Mucosa of gallbladder (tissue), 1 donor: ENCODE measurements around the gene TMEM266. TPM values are rescaled to one million over a fixed set of nuclear protein-coding genes. Genes with fewer than 3 reads are reported as not detected.

Experiments used
- DNase-seq: peaks from one replicate; pipeline ENCODE4 v3.0.0-alpha.2; 2020; ENCODE audit warnings: low spot score
- total RNA-seq: library from RNA; stranded (reverse); gene quantifications from one replicate; pipeline ENCODE4 v1.2.1, GENCODE V29; 2021
- donor health status: DM: no; HTN: no; CAD: no.

Gene TMEM266
- total RNA-seq, 1 donor from 2014 or later, result 0.26 TPM

GRCh38 chr15:76162036-76162398, 102.2 kb downstream of the TMEM266 start:
- no peak for DNase-seq

DNA sequence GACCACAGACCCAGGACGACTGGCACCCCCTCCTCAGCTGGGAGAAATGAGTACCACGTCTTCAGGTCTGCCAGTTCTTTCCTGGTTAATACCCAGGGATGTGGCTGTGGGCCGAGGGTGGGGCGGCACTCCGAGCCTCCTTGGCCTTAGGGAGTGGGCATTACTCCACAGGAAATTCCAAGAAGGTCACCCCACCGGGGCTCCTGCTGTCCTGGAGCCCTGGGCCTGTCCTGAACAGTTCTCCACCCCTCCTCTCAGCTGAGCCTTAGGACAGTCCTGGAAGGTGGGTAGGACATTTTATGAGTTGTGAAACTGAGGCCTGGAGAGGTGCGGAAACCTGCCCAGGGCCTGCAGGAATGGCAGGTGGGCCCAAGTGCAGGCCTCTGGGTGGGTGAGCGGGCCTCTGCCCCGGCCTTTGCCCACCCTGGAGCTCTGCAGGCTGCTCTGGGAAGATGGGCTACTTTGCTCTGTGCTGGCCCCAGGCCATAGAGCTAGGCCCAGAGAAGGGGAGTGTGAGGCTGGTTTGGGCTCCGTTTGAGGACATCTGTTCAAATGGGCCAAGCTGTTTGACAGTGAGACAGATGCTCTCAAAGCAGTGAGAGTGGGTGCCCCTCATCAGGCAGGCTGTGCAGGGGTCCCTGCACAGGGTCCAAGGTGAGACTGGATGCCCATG, 103.1 kb downstream of the TMEM266 start:
- DNase-seq, result no peak

DNA sequence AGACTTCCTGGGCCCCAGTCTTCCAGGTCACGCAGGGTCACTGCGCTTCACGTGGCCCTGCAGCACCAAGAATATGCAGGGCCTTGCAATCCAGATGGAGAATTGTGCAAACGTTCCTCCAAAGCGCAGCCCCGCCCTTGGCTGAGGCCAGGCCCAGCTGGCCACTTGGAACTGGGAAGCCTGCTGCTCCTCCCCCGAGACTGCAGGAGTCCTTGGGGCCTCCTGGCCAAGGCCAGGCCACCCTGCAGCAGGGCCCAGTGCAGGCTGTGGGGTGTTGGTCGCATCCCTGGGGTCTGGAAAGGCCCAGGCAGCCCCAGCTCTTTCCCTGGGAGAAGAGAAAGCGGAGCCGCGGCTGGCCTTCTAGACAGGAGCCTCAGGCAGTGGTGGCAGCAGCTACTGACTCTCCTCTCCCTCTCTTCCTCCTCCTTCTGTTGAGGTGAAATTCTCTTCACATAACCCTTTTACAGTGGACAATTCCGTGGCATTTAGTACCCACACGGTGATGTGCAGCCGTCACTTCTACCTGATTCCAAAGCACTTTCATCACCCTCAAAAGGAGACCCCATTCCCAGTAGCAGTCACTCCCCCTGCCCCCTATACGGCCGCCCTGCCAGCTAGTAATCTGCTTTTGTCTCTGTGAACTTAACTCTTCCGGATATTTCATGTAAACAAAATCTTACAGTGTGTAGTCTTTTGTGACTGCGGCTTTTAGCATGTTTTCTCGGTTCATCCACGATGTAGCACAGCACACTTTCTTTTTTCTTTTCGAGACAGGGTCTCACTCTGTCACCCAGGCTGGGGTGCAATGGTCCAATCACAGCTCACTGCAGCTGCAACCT, 103.9 kb downstream of the TMEM266 start:
- DNase-seq, result peak; percentile 42

DNA sequence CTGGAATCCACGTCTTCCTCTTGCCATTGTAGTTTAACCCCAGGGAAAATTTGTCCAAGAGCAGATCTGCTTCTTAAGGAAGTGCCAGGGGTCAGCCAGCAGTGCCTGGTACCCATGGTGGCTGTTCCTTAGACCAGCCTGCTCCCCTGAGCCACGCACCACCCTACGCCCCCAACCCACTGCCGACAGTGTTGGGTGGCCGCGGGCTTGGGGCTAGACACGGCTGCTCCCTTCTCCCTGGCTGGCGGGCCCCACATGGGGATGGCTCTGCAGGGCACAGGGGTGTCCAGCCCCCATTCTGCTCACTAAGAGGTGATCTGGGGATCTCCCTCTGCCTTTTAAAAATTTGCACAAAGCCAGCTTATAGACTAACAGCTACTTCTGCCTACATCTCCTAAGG, 104.8 kb downstream of the TMEM266 start:
- DNase-seq, result no peak

GRCh38 chr15:76165951-76166350, 106.2 kb downstream of the TMEM266 start:
- no peak for DNase-seq

- DNase-seq, result no peak
Observed at GRCh38 chr15:76168237-76168984, 108.6 kb downstream of the TMEM266 start.

GRCh38 chr15:76169018-76169417, 109.2 kb downstream of the TMEM266 start:
- no peak for DNase-seq

DNA sequence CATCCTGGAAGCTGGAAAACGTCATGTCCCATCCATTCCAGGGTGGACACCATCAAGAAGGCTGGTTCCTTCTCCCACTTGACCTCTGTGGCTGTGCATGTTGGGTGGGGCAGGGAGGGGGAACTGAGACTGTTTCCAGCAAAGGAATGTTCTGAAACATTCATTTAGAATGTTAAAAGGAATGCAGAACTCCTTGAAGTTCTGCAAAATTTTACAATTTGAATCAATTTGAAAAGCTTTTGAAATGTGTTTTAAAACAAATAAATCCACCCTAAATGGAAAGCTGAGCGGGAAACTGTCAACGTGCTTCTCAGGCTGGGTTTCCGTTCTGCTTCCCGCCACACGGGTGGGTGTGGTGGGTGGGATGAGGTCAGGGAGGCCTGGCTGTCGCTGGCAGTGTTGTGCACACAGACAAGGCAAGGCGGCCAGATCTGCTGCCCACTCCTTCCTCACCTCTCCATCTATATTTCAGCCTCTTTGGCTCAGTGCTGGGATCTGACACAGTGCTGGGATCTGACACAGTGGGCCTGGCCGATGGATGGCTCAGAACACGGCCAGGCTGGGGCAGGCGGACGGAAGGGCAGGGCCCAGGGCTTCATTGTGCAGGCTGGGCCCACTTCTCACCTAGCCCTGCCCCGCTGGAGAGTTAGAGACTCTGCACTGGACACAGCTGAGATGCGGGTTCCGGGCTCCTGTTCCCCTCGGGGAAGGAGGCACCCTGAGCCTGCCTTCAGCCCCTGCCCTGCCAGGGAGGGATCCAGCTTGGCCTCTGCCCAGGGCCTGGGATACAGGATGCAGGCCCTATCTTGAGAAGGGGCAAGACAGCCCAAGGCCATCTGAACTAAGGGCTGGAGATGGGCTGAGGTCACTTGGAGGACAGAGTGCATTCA, 110.4 kb downstream of the TMEM266 start:
- DNase-seq, result no peak

DNA sequence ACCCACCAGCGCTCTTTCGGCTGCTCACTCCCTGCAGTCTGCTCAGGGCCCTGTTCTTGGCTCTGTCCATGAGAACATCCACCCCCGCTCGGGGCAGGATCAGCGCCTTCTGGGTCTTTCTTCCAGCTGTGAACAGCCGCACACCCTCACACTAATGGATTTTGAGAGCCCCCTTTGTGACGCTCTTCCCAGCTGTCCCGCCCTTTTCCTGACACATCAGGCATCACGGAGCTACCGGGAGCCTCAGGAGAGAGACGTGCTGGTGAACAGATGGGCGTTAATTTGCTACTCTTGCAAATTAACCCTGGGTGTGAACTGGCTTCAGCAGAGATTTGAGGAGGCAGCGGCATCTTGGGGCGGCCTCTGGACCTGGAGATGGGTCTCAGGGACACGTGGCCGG, 113.0 kb downstream of the TMEM266 start:
- DNase-seq, result no peak

DNA sequence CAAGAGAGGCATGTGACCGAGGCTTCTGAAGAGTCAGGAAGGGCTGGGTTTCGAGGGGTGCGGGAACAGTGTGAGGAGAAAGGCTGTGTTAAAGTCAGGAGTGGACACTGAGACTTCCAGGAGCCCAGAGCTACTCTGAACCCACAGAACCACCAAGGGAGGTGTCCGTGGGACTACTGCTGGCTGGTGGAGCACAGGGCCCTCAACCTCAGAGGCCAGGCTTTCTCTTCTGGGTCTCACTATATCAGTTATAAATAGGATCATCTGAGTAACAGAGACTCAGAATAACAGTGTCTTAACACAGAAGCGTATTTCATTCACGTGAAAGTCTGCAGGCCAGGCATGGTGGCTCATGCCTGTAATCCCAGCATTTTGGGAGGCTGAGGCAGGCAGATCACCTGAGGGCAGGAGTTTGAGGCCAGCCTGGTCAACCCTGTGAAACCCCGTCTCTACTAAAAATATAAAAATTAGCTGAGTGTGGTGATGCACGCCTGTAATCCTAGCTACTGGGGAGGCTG, 113.6 kb downstream of the TMEM266 start:
- no peak for DNase-seq

DNA sequence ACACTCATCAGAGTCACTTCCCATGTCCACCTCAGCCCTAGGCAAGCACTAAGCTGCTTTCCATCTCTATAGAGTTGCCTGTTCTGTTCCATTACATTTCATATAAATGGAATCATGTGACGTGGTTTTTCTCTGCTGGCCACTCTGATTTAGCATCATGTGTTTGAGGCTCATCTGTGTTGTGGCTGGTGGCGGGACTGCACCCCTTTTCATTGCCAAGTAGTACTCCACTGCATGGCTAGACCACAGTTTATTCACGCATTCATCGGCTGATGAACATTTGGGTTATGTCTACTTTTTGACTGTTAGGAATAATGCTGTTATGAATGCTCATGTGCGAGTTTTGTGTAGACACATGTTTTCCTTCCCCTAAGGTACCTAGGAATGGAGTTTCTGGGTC, 114.9 kb downstream of the TMEM266 start:
- no peak for DNase-seq

DNA sequence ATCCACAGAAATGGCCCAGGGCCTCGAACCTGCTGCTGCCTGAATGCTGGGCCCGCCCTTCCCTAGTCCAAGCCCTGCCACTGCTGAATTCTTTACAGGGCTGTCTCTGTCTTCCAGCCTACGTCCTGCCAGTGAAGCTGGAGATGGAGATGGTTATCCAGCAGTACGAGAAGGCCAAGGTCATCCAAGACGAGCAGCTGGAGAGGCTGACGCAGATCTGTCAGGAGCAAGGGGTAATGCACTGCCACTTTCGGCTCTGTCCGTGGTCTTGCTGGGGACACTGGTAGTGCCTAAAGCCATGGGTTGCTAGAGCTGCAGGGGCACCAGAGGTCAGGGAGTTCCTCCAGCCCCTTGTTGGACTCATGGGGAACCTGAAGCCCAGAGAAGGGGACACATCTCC, 115.7 kb downstream of the TMEM266 start:
- no peak for DNase-seq

DNA sequence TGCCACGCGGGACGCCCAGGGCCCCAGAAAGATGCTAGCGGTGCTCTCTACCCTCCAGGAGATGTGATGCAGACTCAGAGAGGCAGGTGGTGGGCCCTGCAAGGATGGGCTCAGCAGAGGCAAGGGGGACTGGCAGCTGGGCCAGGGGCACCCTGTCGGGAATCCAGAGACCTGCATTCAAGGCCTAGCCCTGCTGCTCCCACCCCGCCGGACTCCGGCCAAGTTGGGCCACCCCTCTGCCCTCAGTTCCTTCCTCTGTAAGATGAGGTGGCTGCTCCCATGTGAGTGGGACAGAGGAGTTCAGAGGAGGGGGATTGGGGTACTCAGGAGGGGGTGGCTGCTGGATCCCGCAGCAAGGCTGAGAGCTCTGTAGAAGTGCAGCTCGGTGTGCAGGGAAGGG, 116.3 kb downstream of the TMEM266 start:
- no peak for DNase-seq

GRCh38 chr15:76176487-76177085, 116.8 kb downstream of the TMEM266 start:
- no peak for DNase-seq

GRCh38 chr15:76177491-76178040, 117.8 kb downstream of the TMEM266 start:
- no peak for DNase-seq

DNA sequence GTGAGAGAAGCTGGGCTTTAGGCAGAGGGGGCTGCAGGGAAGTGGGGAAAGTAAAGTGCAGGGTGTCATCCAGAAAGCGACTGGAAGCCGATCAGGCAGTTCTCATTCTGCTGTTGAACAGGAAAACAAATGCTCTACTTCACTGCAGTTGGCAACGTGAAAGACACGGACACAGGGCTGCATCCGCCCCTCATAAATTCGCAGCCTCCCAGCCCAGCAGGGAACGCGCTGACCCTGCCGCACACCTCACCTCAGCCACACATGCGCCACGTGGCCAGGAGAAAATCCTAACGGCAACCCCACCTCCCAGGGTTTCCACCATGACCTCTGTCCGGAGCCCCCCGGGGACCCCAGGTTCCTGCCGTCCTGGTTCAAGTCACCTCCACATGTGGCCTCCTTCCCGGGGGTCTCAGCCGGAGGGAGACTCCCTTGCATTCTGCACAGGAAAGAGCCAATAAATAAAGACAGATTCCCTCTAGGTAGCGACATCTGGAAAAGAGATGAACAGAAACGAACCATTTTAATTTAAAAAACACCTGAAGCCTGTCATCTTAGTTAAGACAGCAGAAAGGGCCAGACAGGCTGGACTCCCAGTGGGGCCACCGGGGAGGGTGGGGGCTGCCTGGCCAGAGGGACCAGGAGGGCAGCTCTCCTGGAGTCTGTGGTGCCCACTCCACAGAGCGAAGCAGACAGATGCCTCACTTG, 118.7 kb downstream of the TMEM266 start:
- DNase-seq, result no peak

- no peak for DNase-seq
Observed at GRCh38 chr15:76179023-76179422, 119.2 kb downstream of the TMEM266 start.

GRCh38 chr15:76180321-76180720, 120.5 kb downstream of the TMEM266 start:
- DNase-seq, result no peak

DNA sequence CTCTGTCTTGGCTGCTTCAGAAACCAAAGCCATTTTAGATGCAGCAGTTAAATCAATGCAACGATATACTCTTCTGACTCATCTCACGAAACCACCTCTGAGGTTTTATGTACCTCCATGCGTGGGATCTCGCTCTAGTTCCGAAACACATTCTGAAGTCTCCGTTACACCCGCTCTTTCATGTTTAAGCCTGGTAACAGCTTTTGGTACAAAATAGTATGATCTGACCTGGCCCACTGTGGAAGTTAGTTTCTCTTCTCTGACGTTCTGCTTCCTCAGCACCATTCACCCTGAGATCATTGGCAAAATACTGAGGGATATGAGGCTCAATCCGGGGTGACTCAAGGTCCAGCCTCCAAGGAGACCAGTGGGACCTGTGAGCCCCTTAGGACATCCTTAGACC, 121.9 kb downstream of the TMEM266 start:
- no peak for DNase-seq
